DMS 273 (cell line): ENCODE measurements around the gene DBX1.
A peak's percentile ranks its signal among the peaks of the same experiment; 100 is the strongest.

Experiments
- DNase-seq: peaks from one replicate; lab custom pipeline; 2025; ENCODE audit not compliant: unreplicated experiment; lab: John Stamatoyannopoulos, UW

The DBX1 gene

DNA sequence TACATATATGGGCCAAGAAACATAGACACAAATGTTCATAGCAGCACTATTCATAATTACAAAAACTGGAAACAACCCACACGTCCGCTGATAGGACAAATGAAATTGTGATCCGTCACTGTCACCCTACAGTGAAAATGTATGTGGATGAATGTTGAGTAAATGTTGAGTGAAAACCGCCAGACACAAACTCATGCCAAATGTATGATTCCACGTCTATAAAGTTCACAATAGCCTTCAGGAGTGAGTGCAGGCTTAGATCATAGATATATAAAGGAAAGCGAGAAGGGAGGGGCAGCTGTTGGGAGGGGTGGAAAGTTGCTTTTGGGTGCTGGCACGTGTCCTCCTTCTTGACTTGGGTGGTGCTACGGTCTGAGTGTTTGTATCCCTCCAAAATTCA lies 33.6 kb downstream of the DBX1 start:
- no peak for DNase-seq

DNA sequence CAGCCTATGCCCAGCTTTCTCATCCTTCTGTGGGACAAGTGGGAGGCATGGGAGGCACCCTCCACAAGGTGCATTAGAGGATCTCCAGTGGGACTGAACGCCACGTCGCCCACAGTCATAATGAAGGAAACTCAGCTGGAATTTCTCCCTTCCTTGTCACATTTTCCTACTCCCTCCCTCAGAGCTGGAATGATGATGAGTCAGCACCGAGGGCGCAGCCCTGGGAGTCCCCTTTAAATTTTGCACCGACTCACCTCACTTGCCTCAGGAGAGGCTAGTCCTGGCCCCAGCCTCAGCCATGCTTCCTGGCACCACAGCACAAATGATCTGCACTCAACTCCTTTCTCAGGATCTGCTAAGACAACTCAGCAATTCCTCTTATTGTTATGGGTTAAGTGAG lies 34.3 kb downstream of the DBX1 start:
- no peak for DNase-seq

DNA sequence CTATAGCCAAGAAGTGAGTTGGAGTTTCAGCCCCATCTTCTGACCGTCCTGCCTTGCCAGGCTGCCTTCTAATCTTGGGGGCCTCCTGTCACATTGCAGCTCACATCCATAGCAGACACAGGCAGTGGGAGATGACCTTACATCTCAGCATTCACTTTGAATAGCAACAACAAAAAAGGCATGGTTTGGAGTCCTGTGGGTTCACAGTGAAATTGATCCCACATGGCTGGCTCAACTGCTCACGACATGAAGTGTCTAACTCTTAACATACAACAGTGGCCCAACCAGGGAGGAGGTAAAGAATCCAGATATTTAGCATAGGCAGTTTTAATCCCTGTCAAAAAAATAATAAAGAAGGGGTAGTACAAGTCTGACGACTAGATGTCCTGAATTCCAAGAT lies 38.1 kb downstream of the DBX1 start:
- no peak for DNase-seq

DNA sequence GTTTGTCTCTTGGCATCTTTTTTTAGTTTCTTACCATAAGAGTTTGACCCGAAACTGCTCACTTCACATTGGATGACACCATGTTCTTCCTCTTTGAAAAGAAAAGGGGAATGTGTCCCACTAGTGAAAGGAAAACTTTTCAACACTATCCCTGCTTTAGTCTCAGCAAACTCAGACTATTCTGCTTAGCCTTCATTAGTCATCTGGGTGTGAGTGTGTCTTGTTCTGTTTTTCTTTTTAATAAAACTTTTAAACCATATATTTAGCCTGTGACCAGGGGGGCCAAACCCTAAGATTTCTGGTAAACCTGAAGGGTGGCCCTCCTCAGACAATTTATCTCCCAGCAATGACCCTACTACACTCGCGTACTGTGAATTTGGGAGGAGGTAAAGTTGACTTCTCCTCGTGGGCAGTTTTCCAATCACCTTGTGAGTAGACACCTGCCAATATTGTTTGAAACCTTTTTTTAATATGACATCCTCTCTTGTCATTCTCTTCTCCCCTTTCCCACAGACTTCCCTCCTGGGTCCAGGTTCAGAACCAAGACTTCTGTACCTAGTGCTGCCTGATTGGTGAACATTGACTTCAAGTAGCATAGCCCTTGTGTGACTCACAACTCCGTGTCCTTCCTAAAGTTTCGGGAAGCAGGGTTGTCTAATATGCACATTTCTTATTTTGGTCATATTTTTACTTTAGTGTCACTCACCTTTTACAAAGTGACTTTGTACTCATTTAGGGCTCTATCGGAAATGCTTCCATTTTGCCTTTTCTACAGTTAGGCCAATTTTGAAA lies 39.9 kb downstream of the DBX1 start:
- no peak for DNase-seq

DNA sequence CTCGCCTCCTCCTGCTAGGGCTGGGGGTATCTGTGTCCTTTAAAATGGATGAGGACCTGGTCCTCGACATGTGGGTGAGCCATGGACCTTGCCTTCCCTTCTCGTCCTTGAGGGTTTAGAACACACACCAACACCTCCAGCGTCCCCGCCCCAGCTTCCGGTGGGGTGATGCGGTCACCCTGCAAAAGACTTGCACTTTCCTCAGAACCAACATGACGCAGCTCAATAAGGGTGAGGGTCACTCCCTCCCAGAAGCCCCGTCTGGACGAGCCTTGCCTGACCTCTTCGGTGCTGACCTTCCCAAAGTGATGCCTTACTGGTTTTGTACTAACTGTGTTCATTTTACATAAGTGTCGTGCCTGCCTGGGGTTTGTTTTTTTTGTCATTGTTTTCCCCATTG lies 41.0 kb downstream of the DBX1 start:
- DNase-seq, result no peak

DNA sequence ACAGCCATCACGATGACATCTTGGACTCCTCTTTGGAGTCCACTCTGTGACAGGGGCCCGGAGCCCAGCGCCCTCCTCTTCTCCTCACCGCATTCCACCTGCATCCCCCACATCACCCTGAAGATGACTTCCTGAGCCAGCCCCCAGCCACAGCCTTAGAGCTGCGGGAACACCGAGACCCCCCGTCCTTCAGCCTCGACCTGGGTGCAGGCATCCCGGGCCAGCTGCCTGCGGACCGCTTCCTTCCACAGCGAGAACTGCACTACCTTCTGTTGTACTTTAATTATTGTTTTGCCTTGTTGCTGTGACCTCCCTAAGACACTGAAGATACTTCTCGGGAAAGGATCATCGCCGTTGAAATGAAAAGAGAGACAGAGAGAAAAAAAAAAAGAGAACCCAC lies 42.1 kb downstream of the DBX1 start:
- no peak for DNase-seq

DNA sequence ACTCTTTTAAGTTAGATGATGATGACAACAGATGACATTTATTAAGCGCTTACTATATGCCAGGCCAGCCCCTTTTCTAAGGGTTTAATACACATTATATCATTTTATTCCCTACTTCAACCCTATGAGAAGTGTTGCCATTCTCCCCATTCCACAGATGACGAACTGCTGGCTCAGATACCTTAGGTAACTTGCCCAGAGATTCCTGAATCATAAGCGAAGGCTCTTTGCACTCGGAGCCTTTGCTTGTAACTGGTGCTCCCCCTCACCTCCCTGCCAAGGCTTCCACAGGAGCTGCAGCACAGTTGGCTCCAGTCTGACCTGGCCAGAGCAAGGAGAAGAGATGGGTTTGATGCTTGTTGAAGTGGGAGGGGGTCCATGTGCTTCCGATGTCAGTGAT lies 43.0 kb downstream of the DBX1 start:
- no peak for DNase-seq

DNA sequence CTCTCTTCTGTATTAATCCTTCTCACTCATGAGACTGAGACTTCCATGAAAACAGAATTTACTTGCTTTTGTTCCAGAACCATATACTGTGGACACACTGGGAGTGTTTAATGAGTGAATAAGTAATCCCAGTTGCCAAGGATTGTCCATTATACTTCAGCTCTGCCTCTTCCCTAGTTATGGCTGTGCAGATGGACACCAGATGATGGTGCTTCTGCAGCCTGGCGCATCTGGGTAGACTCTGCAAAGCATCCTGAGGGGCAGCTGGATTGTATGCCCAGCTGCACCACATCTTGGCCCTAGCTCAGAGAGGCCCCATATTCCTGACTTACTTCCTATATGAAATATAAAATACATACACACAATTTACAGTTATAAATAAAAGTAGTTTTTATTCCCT lies 43.5 kb downstream of the DBX1 start:
- DNase-seq, result peak; percentile 44

DNA sequence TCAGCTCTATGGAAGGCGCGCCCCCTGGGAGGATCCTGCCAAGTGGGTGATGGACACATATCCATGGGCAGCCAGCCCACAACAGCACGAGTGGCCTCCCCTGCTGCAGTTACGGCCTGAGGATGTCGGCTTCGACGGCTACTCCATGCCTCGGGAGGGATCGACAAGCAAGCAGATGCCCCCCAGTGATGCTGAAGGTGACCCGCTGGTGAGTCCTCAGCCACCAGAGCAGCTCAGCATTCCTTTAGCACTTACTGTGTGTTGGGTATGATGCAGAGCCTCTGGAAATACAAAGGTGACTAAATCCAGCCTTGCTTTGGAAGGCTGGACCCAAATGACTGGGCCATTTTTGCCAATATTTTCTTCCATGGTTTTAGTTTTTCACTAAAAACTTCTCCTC lies 45.7 kb downstream of the DBX1 start:
- no peak for DNase-seq

DNA sequence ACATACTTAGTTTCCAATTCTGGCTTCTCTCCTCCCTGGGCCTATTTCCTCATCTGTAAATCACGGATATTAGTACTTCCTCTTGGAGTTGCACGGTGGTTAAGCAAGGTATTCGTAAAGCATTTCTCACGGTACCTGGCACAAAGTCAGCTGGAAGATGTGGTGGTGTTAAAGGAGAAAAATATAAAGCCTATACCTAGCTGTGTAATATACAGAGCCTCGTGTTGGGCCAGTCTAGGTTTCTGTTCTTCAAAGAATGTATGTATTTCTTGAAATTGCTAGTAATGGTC lies 47.2 kb downstream of the DBX1 start:
- no peak for DNase-seq

DNA sequence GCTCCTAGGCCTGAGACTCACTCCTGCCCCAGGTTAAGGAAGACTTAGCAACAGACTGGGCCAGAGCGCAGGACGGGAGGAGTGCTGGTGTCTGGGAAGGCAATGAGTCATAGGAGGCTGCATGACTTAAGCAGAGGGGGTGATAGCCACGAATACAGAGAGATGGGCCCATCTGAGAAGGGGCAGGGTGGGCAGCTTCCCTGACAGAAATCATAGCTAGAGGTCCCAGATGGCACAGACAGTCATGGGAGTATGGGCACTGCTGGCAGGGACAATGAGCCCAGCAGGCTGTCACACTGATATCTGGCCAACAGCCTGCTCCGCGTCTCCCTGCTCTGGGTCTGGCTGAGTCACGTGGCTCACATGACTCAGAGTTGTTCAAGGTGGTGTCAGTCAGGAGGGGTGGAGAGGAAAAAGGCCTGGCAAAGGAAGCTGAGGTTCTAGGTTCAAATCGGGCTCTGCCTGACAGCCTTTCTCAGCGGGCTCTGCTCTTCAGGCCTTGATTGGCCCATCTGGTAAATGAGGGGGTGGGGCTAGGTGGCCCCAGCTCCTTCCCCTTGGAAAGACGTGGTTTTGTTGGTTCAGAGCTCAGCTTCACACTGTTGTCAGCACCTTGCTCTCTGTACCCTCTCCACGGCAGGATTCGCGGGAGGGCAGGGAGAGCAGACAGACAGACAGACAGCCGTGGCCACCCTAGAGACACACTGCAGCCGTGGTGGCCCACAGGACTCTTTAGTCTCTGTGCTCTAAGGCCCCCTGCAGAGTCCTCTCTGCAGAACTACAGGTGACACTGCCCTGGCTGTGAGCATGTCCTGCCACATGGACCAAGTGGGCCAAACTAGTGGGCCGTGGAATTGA lies 47.8 kb downstream of the DBX1 start:
- DNase-seq, result peak; percentile 81

DNA sequence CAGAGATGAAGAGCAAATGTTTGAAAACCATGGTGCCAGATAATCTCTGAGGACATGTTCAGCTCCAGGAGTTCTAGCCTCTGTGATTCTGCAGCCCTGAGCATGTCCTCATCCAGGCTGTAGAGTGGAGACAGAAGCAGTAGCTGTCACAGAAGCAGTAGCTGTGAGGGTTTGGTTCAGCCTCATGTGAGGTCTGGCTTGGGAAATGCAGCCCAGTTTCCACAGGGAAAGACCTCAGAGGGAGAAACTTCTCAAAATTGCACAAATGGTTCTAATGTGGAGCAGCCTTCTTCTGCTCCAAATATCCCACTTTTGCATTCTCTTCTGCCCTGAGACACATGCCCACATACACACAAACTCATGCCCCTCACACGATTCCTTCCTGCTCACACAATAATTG lies 48.4 kb downstream of the DBX1 start:
- DNase-seq, result no peak

DNA sequence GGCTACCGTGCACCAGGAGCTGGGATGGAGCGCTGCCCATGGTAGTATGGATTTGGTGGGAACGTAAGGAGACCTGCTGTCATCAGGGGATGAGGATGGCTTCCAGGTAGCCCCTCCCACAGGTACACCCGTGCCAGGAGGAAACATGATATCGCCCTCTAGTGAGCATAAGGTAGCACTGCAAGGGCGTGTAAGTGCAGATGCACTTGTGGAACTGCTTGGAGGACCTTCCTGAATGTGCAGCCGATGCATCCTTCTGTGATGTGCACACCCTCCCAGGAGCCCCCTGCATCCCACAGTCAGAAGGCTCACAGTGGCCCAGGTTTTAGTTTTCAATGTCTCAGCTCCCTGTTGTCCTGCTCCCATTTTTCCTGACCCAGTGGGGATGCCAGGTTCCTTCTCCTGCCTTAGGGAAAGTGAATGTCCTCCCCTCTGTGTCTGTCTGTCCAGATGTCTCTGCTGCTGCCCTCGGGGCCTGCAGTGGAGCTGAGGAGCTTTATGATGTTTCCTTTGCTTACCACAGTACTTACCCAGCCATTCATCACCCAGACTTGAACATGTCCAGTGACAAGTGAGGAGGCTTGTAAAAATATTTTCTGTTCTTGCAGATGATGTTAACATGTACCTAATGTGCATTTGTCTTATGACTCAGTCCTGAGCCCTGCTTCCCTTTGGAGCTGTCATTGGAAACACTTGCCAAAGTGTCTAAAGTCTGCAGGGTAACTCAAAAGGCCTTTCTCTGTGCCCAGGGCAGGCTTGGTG lies 49.2 kb downstream of the DBX1 start:
- peak; percentile 69 for DNase-seq

DNA sequence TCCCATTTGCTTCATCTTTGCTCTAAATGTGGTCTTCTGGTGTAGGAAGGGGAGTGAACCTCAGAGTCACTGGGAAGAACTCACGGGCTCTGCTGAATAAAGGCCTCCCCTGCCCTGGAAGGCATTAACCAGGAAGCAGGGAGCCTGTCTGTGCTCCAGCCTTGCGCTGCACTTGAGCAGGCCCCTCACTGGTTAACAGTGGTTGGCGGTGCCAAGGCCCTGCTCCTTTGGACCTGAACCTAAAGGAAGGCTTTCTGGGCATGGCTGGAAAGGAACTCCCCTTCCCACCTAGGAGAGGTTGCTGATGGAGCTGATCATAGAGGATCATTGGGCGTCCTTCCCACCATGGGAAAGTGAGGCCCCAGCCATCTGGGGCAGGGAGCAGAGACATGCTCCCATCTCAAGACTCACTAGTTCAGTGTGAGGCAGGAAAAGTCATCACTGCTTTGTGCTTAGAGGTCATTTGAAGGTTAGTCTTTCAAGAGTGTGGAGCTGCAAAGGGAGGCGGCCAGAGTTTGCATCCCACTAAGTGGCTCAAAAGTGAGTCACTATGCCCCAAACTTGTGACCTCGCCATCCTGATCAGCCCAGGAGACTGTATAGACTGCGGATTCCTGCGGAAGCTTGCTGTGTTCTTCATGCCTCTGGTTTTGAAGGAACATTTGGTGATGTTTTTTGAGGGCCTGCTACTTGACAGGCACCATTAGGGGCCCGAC lies 50.4 kb downstream of the DBX1 start:
- DNase-seq, result no peak
